22Rv1 (cell line): ENCODE measurements around the gene PARP14.

Experiments used
- ZFX ChIP-seq: fragments of 450-650 bp; IDR thresholded peaks from 2 replicates; pipeline ENCODE4 v1.6.1; 2017; ENCODE audit warnings: antibody characterized with exemption, borderline replicate concordance
- TF ChIP-seq, protein P1 (sequence below): fragments of 450-650 bp; IDR thresholded peaks from 2 replicates; pipeline ENCODE4 v1.5.1; 2017; ENCODE audit warnings: mild to moderate bottlenecking

DNA sequence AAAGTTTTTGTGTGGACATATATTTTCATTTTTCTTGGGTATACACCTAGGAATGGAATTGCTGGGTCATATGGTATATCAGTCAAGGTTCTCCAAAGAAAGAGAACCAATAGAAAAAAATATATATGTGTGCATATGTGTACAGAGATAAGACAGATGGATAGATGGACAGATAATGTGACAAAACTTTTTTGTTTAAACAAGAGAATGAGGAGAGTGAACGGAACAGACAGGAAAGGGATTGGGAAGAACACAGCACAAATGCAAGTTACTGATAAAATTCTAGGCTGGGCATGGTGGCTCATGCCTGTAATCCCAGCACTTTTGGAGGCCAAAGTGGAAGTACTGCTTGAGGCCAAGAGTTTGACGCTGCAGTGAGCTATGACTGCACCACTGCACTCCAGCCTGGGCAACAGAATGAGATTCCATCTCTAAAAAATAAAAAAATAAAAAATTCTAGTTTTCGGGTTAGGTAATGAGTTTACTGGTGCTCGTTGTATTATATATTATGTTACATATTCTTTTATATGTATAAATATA, 63.0 kb downstream of the PARP14 start:
- TF ChIP-seq, protein P1, sequence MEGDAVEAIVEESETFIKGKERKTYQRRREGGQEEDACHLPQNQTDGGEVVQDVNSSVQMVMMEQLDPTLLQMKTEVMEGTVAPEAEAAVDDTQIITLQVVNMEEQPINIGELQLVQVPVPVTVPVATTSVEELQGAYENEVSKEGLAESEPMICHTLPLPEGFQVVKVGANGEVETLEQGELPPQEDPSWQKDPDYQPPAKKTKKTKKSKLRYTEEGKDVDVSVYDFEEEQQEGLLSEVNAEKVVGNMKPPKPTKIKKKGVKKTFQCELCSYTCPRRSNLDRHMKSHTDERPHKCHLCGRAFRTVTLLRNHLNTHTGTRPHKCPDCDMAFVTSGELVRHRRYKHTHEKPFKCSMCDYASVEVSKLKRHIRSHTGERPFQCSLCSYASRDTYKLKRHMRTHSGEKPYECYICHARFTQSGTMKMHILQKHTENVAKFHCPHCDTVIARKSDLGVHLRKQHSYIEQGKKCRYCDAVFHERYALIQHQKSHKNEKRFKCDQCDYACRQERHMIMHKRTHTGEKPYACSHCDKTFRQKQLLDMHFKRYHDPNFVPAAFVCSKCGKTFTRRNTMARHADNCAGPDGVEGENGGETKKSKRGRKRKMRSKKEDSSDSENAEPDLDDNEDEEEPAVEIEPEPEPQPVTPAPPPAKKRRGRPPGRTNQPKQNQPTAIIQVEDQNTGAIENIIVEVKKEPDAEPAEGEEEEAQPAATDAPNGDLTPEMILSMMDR, result no peak
- TF ChIP-seq ZFX, result no peak
